Body of pancreas (tissue), 4 donors: ENCODE measurements around the gene RBM23.

ENCODE experiments used
- POLR2A ChIP-seq, 3 donors: fragments of 450-650 bp; IDR thresholded peaks; one replicate each; pipeline ENCODE4 v1.6.1; 2016; ENCODE audit warnings: antibody characterized with exemption in 3 of 3, mild to moderate bottlenecking in 2 of 3
- TF ChIP-seq, protein P1 (sequence below), 7 experiments: fragments of 450-650 bp in 4 of 7; fragments of 200-600 bp in 3 of 7; sonication (generic) in 3 of 7; IDR thresholded peaks; one replicate each; pipeline ENCODE4 v1.5.1; 2016 to 2019; ENCODE audit warnings: antibody characterized with exemption in 7 of 7

GRCh38 chr14:22945642-22946041, 26.7 kb upstream of the RBM23 start:
- TF ChIP-seq, protein P1, sequence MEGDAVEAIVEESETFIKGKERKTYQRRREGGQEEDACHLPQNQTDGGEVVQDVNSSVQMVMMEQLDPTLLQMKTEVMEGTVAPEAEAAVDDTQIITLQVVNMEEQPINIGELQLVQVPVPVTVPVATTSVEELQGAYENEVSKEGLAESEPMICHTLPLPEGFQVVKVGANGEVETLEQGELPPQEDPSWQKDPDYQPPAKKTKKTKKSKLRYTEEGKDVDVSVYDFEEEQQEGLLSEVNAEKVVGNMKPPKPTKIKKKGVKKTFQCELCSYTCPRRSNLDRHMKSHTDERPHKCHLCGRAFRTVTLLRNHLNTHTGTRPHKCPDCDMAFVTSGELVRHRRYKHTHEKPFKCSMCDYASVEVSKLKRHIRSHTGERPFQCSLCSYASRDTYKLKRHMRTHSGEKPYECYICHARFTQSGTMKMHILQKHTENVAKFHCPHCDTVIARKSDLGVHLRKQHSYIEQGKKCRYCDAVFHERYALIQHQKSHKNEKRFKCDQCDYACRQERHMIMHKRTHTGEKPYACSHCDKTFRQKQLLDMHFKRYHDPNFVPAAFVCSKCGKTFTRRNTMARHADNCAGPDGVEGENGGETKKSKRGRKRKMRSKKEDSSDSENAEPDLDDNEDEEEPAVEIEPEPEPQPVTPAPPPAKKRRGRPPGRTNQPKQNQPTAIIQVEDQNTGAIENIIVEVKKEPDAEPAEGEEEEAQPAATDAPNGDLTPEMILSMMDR (IDR thresholded peaks at IDR 0.05), result no peak
- TF ChIP-seq POLR2A (IDR thresholded peaks at IDR 0.05), result no peak
